Astrocyte of the spinal cord (primary cell): ENCODE measurements around the gene GALNT7.

Source experiments
- DNase-seq: peaks from one replicate; pipeline ENCODE4 v3.0.0; 2011; ENCODE audit warnings: low read depth, low spot score
- H3K4me3 ChIP-seq: 2 replicates; pipeline ENCODE4 v1.5.1; 2011; ENCODE audit warnings: low read depth, mild to moderate bottlenecking, low read length, moderate library complexity
- CTCF ChIP-seq: IDR thresholded peaks from 2 replicates; pipeline ENCODE4 v1.5.1; 2012; ENCODE audit warnings: low read depth, mild to moderate bottlenecking, low read length, inconsistent platforms
- in situ Hi-C: cut with HindIII; loops from 2 replicates; pipeline ENCODE4 v1.10.0; 2017; ENCODE audit warnings: low sequenced_read_pairs

The GALNT7 gene

GRCh38 chr4:173223743-173224142 lies 55.1 kb downstream of the GALNT7 start:
- no peak for DNase-seq
- in situ Hi-C loops = no loop called here
- H3K4me3 ChIP-seq = no peak overlapping the region

GRCh38 chr4:173226401-173226888 lies 57.8 kb downstream of the GALNT7 start:
- TF ChIP-seq CTCF = no peak
- H3K4me3 ChIP-seq = no peak overlapping the region
- no peak for DNase-seq
- in situ Hi-C loops = no loop called here

More at GRCh38 chr4:173223743-173224142, 55.1 kb downstream of the GALNT7 start:
- no peak for TF ChIP-seq CTCF

GRCh38 chr4:173227756-173228155 lies 59.1 kb downstream of the GALNT7 start:
- no peak for TF ChIP-seq CTCF
- H3K4me3 ChIP-seq = no peak overlapping the region
- DNase-seq = no peak
- in situ Hi-C loops = no loop called here

GRCh38 chr4:173230062-173230461 lies 61.5 kb downstream of the GALNT7 start:
- no peak for TF ChIP-seq CTCF
- in situ Hi-C loops = no loop called here
- DNase-seq = no peak
- no peak overlapping the region for H3K4me3 ChIP-seq

- no peak overlapping the region for H3K4me3 ChIP-seq
- in situ Hi-C loops = no loop called here
- DNase-seq = peak; percentile 35
- TF ChIP-seq CTCF = no peak
Measured at GRCh38 chr4:173231916-173232315, 63.3 kb downstream of the GALNT7 start.

GRCh38 chr4:173233857-173234256 lies 65.2 kb downstream of the GALNT7 start:
- no peak for DNase-seq
- TF ChIP-seq CTCF = no peak
- in situ Hi-C loops = no loop called here
- no peak overlapping the region for H3K4me3 ChIP-seq

GRCh38 chr4:173235050-173235449 lies 66.4 kb downstream of the GALNT7 start:
- TF ChIP-seq CTCF = no peak
- in situ Hi-C loops = no loop called here
- no peak for DNase-seq
- no peak overlapping the region for H3K4me3 ChIP-seq
